DMS114 treated with DMSO at 0.1 percent for 48 hours (cell line): ENCODE results near the gene TSSK6.

ENCODE experiments used
- DNase-seq: peaks from one replicate; lab custom pipeline; 2025; ENCODE audit not compliant: unreplicated experiment; lab: John Stamatoyannopoulos, UW

Gene TSSK6

DNA sequence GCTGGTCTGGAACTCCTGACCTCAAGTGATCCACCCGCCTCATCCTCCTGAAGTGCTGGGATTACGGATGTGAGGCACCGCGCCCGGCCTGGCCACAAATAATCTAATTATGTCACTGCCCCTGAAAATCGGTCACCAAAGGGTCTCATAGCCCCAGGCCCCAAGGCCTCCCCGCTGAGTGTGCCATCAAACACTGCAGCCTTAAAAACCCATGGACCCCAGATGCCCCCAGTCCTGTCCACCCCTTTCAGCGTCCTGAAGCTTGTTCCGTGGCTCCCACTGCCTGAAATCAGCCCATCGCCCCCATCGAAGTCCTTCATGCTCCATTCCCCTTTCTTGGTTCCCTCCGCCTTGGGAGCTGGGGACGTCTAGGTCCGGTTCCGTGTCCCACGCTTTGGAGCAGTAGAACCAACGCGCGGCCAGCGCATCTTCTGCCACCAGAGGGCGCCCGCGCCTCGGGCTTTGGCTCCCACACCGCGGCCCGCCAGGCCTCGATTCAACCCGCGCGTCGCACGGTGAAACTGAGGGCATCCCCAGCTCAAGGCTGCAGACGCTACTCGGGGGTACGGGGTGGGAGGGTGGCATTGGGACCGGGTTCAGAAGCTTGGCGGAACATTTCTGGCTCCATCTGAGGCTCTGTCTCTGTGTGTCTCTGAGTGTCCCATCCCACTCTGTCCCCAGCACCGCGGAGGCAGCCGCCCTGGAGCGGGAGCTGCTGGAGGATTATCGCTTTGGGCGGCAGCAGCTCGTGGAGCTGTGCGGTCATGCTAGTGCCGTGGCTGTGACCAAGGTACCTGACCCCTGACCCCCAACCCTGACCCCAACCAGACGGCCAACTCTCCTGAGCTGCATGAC is 16.8 kb upstream of the TSSK6 start:
- DNase-seq = peak; percentile 49

DNA sequence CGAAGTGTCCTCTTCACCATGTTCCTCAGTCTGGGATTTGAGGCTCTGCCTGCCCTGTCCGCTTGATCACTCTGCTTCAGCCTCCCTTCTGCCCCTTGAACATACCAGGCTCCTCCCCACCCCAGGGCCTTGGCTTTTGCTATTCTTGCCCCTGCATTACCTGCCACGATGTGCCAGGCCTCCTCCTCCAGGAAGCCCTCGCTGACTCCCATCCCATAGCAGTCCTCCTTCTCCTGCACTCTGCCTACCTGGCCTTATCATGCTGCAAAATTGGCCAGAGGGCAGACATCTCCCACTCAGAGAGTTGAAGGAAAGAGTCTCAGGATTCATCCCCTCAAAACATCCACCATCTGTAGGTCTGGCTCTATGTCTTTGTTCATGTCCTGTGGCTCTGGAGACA is 15.5 kb upstream of the TSSK6 start:
- DNase-seq = no peak

- DNase-seq = no peak
These were observed 15.1 kb upstream of the TSSK6 start for GRCh38 chr19:19530423-19530804.

GRCh38 chr19:19529783-19530422 is 14.6 kb upstream of the TSSK6 start:
- no peak for DNase-seq

GRCh38 chr19:19528721-19529490 is 13.6 kb upstream of the TSSK6 start, which contains the start of gene YJEFN3:
YJEFN3 (plus strand) TSS chr19:19528911; CDS start chr19:19528933, 22 bp downstream.
- no peak for DNase-seq

GRCh38 chr19:19527674-19528625 is 12.6 kb upstream of the TSSK6 start:
- no peak for DNase-seq

- no peak for DNase-seq
These were observed 12.0 kb upstream of the TSSK6 start for GRCh38 chr19:19527371-19527656.

DNA sequence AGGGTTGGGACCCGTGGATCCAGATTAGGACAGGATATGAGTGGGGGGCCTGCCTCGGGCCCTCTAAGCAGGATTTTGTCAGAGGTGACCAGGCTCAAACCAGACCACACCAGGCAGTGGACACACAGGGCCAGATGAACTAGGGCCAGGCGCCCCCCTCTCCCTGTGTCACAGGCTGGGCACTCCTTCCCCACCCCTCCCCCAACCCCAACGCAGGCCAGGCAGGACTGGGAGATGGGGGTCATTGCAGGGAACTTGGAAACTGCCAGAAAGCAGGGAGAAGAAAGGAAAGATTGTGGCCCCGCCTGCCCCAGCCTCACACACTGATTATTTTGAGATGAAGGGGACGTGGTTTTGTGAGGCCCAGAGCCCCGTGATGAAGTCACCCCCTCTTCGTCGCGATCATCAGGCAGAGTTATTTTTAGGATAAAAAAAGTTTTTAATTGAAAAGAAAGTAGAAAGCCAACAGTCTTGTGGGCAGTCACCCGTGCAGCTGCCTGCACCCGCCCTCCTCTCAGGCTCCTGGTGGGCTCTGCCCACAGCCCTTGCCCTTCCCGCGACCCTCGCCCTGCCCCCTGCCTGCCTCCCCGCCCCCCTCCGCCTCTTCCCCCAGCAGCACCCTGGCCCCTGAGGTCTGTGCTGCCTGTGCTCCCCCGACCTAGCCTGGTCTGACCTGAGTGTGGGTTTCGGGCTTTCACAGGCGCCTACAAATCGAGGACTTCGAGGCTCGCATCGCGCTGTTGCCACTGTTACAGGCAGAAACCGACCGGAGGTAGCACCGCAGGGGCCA is 11.4 kb upstream of the TSSK6 start:
- DNase-seq = no peak

DNA sequence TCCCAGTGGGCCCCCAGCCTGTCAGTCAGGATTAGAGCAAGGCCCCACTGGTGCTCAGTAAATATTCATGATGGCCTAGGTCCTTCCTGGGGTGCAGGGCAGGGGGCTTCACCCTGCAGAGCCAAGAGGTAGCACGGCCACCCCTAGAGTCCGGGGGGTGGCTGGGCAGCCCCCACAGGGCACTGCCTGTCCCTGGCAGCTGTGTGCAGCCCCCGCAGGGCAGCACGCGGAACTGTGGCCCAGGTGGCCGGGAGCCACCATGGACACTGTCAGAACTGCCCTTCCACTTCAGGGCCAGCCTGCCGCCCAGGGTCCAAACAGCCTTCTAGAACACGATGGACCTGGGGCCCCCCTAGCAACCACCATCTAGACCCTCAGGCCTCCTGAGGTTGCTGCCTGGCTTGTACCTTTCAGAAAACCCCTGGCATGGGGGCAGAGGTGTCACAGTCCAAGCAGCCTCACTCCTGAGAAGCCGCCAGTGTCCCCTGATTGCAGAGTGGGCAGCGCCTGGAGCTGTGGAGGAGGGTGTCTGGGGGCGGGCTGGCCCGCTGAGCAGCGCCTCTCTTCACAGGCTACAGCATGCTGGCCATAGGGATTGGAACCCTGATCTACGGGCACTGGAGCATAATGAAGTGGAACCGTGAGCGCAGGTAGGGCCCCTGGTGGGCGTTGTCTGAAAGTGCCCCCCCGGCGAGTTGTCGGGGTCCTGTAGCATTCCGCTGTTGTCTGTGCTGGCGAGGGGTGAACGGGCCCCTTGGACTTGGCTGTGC is 10.4 kb upstream of the TSSK6 start:
- DNase-seq = no peak

- no peak for DNase-seq
These were observed 8.7 kb upstream of the TSSK6 start for GRCh38 chr19:19524053-19524452.

- DNase-seq = no peak
These were observed 7.8 kb upstream of the TSSK6 start for GRCh38 chr19:19523177-19523576.

DNA sequence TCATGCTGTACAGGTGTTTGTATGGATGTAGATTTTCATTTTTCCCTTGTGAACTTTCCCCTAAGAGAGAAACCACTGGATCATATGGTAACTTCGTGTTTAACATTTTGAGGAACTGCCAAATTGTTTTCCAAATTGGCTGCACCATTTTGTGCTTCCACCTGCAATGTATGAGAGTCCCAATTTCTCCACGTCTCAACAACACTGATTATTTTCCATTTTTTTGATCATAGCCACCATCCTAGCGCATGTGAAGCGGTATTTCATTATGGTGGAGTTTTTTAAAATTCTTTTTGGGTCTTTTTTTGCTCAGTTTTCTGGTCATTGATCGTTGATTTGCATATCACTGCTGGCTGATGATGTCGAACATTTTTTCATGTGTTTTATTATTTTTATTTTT is 5.6 kb upstream of the TSSK6 start:
- no peak for DNase-seq

DNA sequence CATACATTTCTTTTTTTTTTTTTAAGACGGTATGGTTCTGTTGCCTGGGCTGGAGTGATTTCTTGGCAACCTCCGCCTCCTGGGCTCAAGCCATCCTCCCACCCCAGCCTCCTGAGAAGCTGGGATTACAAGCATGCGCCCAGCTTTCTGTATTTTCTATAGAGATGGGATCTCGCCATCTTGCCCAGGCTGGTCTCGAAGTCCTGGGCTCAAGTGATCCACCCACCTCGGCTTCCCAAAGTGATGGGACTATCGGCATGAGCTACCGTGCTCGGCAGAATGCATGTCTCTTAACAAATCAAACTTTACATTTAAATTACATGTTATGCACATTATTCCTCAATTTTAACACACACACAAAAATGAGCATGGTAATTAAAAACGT is 1.9 kb upstream of the TSSK6 start:
- DNase-seq = no peak

DNA sequence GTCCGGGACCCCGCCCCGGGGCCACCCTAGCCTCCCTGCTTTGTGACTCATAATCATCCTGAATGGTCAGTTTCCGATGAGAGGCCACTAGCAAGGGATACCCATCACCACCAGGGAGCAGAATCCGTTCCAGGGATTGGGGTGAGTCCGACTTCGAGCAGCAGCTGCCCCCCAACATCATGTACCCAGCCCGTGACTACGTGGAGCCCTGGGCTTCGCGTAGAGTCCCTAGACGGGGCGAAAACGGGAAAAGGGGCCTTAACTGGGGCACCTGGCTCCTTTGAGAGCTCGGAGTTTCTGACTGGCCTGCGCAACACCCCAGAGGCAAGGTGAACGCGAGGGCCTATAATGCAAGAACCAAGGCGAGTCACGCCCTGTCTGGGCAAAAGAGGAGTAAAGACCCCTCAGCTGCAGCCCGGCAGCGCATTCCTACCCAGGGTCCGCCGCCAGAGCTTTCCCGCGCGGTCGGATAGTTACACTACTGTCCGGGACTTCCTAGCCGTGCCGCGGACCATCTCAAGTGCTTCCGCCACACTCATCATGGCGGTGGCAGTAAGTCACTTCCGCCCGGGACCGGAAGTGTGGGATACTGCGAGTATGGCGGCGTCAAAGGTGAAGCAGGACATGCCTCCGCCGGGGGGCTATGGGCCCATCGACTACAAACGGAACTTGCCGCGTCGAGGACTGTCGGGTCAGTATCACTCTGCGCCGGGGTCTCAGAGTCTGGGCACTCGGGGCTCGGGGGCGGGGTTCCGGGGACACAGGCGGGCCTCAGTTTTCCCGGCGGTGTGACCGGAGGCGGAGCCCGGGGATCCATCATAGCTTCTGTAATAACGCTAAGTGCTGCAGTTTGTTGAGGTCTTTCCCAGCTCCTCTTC is 533 bp upstream of the TSSK6 start, which contains the start of gene NDUFA13:
NDUFA13 (plus strand) TSS at position 584 of the 878 bp plus-strand sequence; CDS start at position 598, 14 bp downstream.
- DNase-seq = peak; percentile 84

GRCh38 chr19:19514215-19514657 is 1.1 kb downstream of the TSSK6 start:
- no peak for DNase-seq

GRCh38 chr19:19513682-19514081 is 1.7 kb downstream of the TSSK6 start:
- no peak for DNase-seq

- no peak for DNase-seq
These were observed 4.9 kb downstream of the TSSK6 start for GRCh38 chr19:19510432-19510831.

- no peak for DNase-seq
These were observed 7.1 kb downstream of the TSSK6 start for GRCh38 chr19:19508217-19508616.
